ENCODE measurements around the gene CCDC3.

GRCh38 chr10:13037832-13038231 lies 36.3 kb upstream of the CCDC3 start:
- TF ChIP-seq CTCF (IDR thresholded peaks at IDR 0.05) (no peak), EP300 (IDR thresholded peaks at IDR 0.05; ENCODE audit: borderline replicate concordance in 1 of 2, low read depth in 1 of 2, low read length in 1 of 2) (no peak), POLR2AphosphoS5 (IDR thresholded peaks at IDR 0.05; ENCODE audit: low read depth, low read length) (no peak), TCF12 (IDR thresholded peaks at IDR 0.05) (no peak), REST (IDR thresholded peaks at IDR 0.05; ENCODE audit: low read depth, low read length) (no peak), ZBTB33 (IDR thresholded peaks at IDR 0.05; ENCODE audit: borderline replicate concordance, low read depth) (no peak), TAF1 (IDR thresholded peaks at IDR 0.05; ENCODE audit: borderline replicate concordance, low read depth, low read length) (no peak), NFIC (IDR thresholded peaks at IDR 0.05; ENCODE audit: borderline replicate concordance) (no peak), EZH2phosphoT487 (IDR thresholded peaks at IDR 0.05; ENCODE audit: borderline replicate concordance, low read depth) (no peak), SIN3A (IDR thresholded peaks at IDR 0.05; ENCODE audit: borderline replicate concordance, low read depth, low read length) (no peak)

Data from SK-N-SH (cell line).